ENCODE data around the gene HS3ST2.

DNA sequence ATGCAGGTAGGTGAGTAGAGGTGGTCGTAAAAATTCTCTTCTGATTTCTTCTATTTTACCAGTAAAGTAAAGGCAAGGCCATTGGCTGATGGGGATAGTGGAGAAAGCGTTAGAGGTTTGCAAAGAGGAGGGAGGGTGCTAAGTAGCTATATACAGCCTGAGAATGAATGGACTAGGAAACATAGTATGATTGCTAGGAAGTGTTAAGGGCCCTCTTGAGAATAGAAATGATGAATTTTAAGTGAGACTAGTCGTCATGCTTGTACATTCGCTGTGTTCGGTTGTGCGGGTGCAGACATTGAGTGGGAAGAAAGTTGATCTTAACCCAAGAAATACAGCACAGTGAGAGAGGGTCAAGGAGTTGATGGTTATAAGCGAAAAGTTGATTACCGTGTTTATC, 7.2 kb upstream of the HS3ST2 start:
- TF ChIP-seq, protein P1, sequence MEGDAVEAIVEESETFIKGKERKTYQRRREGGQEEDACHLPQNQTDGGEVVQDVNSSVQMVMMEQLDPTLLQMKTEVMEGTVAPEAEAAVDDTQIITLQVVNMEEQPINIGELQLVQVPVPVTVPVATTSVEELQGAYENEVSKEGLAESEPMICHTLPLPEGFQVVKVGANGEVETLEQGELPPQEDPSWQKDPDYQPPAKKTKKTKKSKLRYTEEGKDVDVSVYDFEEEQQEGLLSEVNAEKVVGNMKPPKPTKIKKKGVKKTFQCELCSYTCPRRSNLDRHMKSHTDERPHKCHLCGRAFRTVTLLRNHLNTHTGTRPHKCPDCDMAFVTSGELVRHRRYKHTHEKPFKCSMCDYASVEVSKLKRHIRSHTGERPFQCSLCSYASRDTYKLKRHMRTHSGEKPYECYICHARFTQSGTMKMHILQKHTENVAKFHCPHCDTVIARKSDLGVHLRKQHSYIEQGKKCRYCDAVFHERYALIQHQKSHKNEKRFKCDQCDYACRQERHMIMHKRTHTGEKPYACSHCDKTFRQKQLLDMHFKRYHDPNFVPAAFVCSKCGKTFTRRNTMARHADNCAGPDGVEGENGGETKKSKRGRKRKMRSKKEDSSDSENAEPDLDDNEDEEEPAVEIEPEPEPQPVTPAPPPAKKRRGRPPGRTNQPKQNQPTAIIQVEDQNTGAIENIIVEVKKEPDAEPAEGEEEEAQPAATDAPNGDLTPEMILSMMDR (conservative IDR thresholded peaks at IDR 0.05; ENCODE audit: low read depth in 2 of 2) = no peak
- TF ChIP-seq EZH2 (IDR thresholded peaks at IDR 0.05; ENCODE audit: low read depth, unreplicated experiment) (no peak), EZH2phosphoT487 (IDR thresholded peaks at IDR 0.05; ENCODE audit: unreplicated experiment) (no peak), JUNB (IDR thresholded peaks at IDR 0.05; ENCODE audit: unreplicated experiment) (no peak), POLR2AphosphoS5 (IDR thresholded peaks at IDR 0.05; ENCODE audit: low read depth) (no peak), CREB1 (CRISPR knock-in tag; IDR thresholded peaks at IDR 0.05; ENCODE audit: low read depth) (no peak), STAT1 (IDR thresholded peaks at IDR 0.05; ENCODE audit: unreplicated experiment) (no peak), NANOG (IDR thresholded peaks at IDR 0.05; ENCODE audit: borderline replicate concordance) (no peak), ZNF331 (CRISPR knock-in tag; IDR thresholded peaks at IDR 0.05; ENCODE audit: low read depth) (no peak)
- TF ChIP-seq, protein P2, sequence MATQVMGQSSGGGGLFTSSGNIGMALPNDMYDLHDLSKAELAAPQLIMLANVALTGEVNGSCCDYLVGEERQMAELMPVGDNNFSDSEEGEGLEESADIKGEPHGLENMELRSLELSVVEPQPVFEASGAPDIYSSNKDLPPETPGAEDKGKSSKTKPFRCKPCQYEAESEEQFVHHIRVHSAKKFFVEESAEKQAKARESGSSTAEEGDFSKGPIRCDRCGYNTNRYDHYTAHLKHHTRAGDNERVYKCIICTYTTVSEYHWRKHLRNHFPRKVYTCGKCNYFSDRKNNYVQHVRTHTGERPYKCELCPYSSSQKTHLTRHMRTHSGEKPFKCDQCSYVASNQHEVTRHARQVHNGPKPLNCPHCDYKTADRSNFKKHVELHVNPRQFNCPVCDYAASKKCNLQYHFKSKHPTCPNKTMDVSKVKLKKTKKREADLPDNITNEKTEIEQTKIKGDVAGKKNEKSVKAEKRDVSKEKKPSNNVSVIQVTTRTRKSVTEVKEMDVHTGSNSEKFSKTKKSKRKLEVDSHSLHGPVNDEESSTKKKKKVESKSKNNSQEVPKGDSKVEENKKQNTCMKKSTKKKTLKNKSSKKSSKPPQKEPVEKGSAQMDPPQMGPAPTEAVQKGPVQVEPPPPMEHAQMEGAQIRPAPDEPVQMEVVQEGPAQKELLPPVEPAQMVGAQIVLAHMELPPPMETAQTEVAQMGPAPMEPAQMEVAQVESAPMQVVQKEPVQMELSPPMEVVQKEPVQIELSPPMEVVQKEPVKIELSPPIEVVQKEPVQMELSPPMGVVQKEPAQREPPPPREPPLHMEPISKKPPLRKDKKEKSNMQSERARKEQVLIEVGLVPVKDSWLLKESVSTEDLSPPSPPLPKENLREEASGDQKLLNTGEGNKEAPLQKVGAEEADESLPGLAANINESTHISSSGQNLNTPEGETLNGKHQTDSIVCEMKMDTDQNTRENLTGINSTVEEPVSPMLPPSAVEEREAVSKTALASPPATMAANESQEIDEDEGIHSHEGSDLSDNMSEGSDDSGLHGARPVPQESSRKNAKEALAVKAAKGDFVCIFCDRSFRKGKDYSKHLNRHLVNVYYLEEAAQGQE (IDR thresholded peaks at IDR 0.05; ENCODE audit: unreplicated experiment) = no peak

Measured in GM23338 (cell line).